SK-N-SH treated with all-trans-retinoic acid at 6 μM for 48 hours (cell line): ENCODE measurements around the gene FBXL14.

Experiments
- ARNTL ChIP-seq: fragments of 450-650 bp; formaldehyde crosslinking; IDR thresholded peaks from 2 replicates; pipeline ENCODE4 v1.5.0; 2020; ENCODE audit warnings: low read depth, mild to moderate bottlenecking, moderate library complexity, borderline replicate concordance
- GLIS3 ChIP-seq: fragments of 250-450 bp; sonication (Bioruptor Pico); IDR thresholded peaks from 2 replicates; pipeline ENCODE4 v1.5.0; 2020; ENCODE audit warnings: mild to moderate bottlenecking, moderate library complexity
- OSR1 ChIP-seq: fragments of 250-450 bp; sonication (Bioruptor Pico); IDR thresholded peaks from 2 replicates; pipeline ENCODE4 v1.8.0; 2022; ENCODE audit warnings: moderate library complexity, mild to moderate bottlenecking, inconsistent platforms
- RARB ChIP-seq: fragments of 250-450 bp; sonication (Bioruptor Pico); IDR thresholded peaks from 2 replicates; pipeline ENCODE4 v1.8.0; 2021; ENCODE audit warnings: mild to moderate bottlenecking, moderate library complexity
- TOX ChIP-seq: fragments of 250-450 bp; sonication (Bioruptor Pico); IDR thresholded peaks from 2 replicates; pipeline ENCODE4 v1.8.0; 2021; ENCODE audit warnings: mild to moderate bottlenecking, moderate library complexity, borderline replicate concordance
- ZFP3 ChIP-seq: fragments of 250-450 bp; sonication (Bioruptor Pico); IDR thresholded peaks from 2 replicates; pipeline ENCODE4 v1.5.0; 2020; ENCODE audit warnings: mild to moderate bottlenecking, moderate library complexity
- TF ChIP-seq, protein P1 (sequence below): fragments of 250-450 bp; sonication (Bioruptor Pico); IDR thresholded peaks from 2 replicates; pipeline ENCODE4 v1.8.0; 2020; ENCODE audit warnings: mild to moderate bottlenecking, moderate library complexity, borderline replicate concordance

DNA sequence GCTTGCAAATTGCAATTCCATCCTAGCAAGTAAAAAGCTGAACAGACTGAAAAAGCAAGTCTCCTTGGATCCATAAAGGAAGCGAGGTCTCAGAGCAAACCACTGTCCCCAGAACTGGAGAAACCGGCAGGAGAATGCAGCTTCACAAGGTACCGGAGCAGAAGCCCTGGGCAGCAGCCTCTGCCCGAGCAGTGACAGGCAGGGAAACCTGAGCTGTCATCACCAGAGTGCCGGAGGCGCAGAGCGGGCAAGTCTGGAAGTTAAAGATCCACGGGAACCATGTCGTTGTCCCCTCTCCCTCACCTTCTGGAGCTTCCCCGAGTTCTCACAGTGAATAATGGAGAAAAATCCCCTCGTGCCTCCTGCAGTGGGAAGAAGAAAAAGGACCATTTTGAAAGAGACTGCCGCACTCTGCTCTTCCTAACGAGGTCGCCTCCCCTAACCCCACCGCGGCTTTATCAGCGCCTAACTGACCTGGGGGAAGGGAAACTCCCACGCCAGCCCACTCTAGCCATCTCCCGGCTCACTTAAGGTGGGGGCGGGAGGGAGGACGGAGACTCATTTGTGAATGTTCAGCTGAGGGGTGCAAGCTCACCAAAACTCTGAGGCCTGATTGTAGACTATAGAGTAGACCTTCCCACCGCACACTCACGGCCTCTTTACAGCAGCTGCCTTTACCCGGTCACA lies 27.8 kb downstream of the FBXL14 start:
- TF ChIP-seq RARB (no peak), GLIS3 (CRISPR knock-in tag) (no peak), TOX (CRISPR knock-in tag) (no peak), ARNTL (no peak), OSR1 (CRISPR knock-in tag) (no peak), ZFP3 (CRISPR knock-in tag) (no peak)
- TF ChIP-seq, protein P1, sequence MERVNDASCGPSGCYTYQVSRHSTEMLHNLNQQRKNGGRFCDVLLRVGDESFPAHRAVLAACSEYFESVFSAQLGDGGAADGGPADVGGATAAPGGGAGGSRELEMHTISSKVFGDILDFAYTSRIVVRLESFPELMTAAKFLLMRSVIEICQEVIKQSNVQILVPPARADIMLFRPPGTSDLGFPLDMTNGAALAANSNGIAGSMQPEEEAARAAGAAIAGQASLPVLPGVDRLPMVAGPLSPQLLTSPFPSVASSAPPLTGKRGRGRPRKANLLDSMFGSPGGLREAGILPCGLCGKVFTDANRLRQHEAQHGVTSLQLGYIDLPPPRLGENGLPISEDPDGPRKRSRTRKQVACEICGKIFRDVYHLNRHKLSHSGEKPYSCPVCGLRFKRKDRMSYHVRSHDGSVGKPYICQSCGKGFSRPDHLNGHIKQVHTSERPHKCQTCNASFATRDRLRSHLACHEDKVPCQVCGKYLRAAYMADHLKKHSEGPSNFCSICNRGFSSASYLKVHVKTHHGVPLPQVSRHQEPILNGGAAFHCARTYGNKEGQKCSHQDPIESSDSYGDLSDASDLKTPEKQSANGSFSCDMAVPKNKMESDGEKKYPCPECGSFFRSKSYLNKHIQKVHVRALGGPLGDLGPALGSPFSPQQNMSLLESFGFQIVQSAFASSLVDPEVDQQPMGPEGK (CRISPR knock-in tag): no peak
